SK-N-SH treated with all-trans-retinoic acid at 6 μM for 48 hours (cell line): Measurements from ENCODE around the gene SLC17A3.

Experiments used
- ATAC-seq: fragments of 200-7000 bp; cut with Tn5 transposase; 3 replicates; pipeline ENCODE4 v1.9.1; 2020; ENCODE audit warnings: mild to moderate bottlenecking, moderate library complexity
- ARNTL ChIP-seq: fragments of 450-650 bp; formaldehyde crosslinking; IDR thresholded peaks from 2 replicates; pipeline ENCODE4 v1.5.0; 2020; ENCODE audit warnings: low read depth, mild to moderate bottlenecking, moderate library complexity, borderline replicate concordance
- BACH2 ChIP-seq: fragments of 250-450 bp; sonication (Bioruptor Pico); IDR thresholded peaks from 2 replicates; pipeline ENCODE4 v1.9.0; 2021; ENCODE audit warnings: mild to moderate bottlenecking, borderline replicate concordance
- CREB5 ChIP-seq: fragments of 250-450 bp; sonication (Bioruptor Pico); IDR thresholded peaks from 2 replicates; pipeline ENCODE4 v1.5.1; 2020; ENCODE audit warnings: low read depth, mild to moderate bottlenecking, moderate library complexity
- CSDC2 ChIP-seq: fragments of 250-450 bp; sonication (Bioruptor Pico); IDR thresholded peaks from 2 replicates; pipeline ENCODE4 v1.5.0; 2020; ENCODE audit warnings: mild to moderate bottlenecking, moderate library complexity
- ESRRG ChIP-seq: fragments of 250-450 bp; sonication (Bioruptor Pico); IDR thresholded peaks from 2 replicates; pipeline ENCODE4 v1.6.1; 2021; ENCODE audit warnings: mild to moderate bottlenecking
- GLIS3 ChIP-seq: fragments of 250-450 bp; sonication (Bioruptor Pico); IDR thresholded peaks from 2 replicates; pipeline ENCODE4 v1.5.0; 2020; ENCODE audit warnings: mild to moderate bottlenecking, moderate library complexity
- ISL1 ChIP-seq: fragments of 250-450 bp; sonication (Bioruptor Pico); IDR thresholded peaks from 2 replicates; pipeline ENCODE4 v2.1.2; 2022; ENCODE audit warnings: mild to moderate bottlenecking, moderate library complexity
- OSR1 ChIP-seq: fragments of 250-450 bp; sonication (Bioruptor Pico); IDR thresholded peaks from 2 replicates; pipeline ENCODE4 v1.8.0; 2022; ENCODE audit warnings: moderate library complexity, mild to moderate bottlenecking, inconsistent platforms
- PPARA ChIP-seq: fragments of 250-450 bp; sonication (Bioruptor Pico); IDR thresholded peaks from 2 replicates; pipeline ENCODE4 v1.5.0; 2020; ENCODE audit warnings: mild to moderate bottlenecking, borderline replicate concordance
- RARB ChIP-seq: fragments of 250-450 bp; sonication (Bioruptor Pico); IDR thresholded peaks from 2 replicates; pipeline ENCODE4 v1.8.0; 2021; ENCODE audit warnings: mild to moderate bottlenecking, moderate library complexity
- SNAI2 ChIP-seq: fragments of 250-450 bp; sonication (Bioruptor Pico); IDR thresholded peaks from 2 replicates; pipeline ENCODE4 v1.5.0; 2020; ENCODE audit warnings: mild to moderate bottlenecking, moderate library complexity
- TCF4 ChIP-seq: fragments of 250-450 bp; sonication (Bioruptor Pico); IDR thresholded peaks from 2 replicates; pipeline ENCODE4 v1.8.0; 2021; ENCODE audit warnings: mild to moderate bottlenecking, moderate library complexity, borderline replicate concordance
- TOX ChIP-seq: fragments of 250-450 bp; sonication (Bioruptor Pico); IDR thresholded peaks from 2 replicates; pipeline ENCODE4 v1.8.0; 2021; ENCODE audit warnings: mild to moderate bottlenecking, moderate library complexity, borderline replicate concordance
- ZFP3 ChIP-seq: fragments of 250-450 bp; sonication (Bioruptor Pico); IDR thresholded peaks from 2 replicates; pipeline ENCODE4 v1.5.0; 2020; ENCODE audit warnings: mild to moderate bottlenecking, moderate library complexity
- ZFP30 ChIP-seq: fragments of 450-650 bp; formaldehyde crosslinking; IDR thresholded peaks from 2 replicates; pipeline ENCODE4 v1.5.0; 2022; ENCODE audit warnings: mild to moderate bottlenecking, moderate library complexity
- ZNF565 ChIP-seq: fragments of 450-650 bp; formaldehyde crosslinking; conservative IDR thresholded peaks from 2 replicates; pipeline ENCODE4 v1.5.0; 2020; ENCODE audit warnings: low read depth, mild to moderate bottlenecking, moderate library complexity
- ZNF70 ChIP-seq: fragments of 450-650 bp; formaldehyde crosslinking; IDR thresholded peaks from 2 replicates; pipeline ENCODE4 v1.5.0; 2020; ENCODE audit warnings: mild to moderate bottlenecking, moderate library complexity
- ZNF8 ChIP-seq: fragments of 450-650 bp; formaldehyde crosslinking; IDR thresholded peaks from 2 replicates; pipeline ENCODE4 v1.5.0; 2020; ENCODE audit warnings: mild to moderate bottlenecking, moderate library complexity
- TF ChIP-seq, protein P1 (sequence below): fragments of 250-450 bp; sonication (Bioruptor Pico); IDR thresholded peaks from 2 replicates; pipeline ENCODE4 v1.8.0; 2021; ENCODE audit warnings: low read depth, mild to moderate bottlenecking, moderate library complexity, borderline replicate concordance
- TF ChIP-seq, protein P2 (sequence below): fragments of 250-450 bp; sonication (Bioruptor Pico); IDR thresholded peaks from 2 replicates; pipeline ENCODE4 v1.5.1; 2021; ENCODE audit warnings: mild to moderate bottlenecking, moderate library complexity
- TF ChIP-seq, protein P3 (sequence below): fragments of 250-450 bp; sonication (Bioruptor Pico); IDR thresholded peaks from 2 replicates; pipeline ENCODE4 v1.5.0; 2020; ENCODE audit warnings: mild to moderate bottlenecking, moderate library complexity
- TF ChIP-seq, protein P4 (sequence below): fragments of 250-450 bp; sonication (Bioruptor Pico); IDR thresholded peaks from 2 replicates; pipeline ENCODE4 v1.8.0; 2020; ENCODE audit warnings: mild to moderate bottlenecking, moderate library complexity, borderline replicate concordance

SLC17A3 gene

DNA sequence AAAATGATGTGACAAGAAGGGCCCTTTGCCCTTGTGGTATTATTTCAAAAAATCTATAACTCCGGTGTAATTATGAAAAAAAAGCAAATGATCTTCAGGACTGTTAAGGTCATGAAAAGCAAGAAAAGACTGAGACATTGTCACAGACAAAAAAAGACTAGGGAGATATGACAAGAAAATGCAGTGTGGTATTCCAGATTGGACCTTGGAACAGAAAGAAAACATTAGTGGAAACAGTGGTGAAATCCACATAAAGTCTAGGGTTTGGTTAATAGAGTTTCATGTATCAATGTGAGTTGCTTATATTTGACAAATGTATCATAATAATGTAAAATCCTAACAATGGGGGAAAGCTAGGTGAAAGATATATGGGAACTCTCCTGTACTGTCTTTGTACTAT lies 26.8 kb upstream of the SLC17A3 start:
- ATAC-seq = no peak
- TF ChIP-seq RARB (CRISPR knock-in tag) = no peak
- TF ChIP-seq, protein P1, sequence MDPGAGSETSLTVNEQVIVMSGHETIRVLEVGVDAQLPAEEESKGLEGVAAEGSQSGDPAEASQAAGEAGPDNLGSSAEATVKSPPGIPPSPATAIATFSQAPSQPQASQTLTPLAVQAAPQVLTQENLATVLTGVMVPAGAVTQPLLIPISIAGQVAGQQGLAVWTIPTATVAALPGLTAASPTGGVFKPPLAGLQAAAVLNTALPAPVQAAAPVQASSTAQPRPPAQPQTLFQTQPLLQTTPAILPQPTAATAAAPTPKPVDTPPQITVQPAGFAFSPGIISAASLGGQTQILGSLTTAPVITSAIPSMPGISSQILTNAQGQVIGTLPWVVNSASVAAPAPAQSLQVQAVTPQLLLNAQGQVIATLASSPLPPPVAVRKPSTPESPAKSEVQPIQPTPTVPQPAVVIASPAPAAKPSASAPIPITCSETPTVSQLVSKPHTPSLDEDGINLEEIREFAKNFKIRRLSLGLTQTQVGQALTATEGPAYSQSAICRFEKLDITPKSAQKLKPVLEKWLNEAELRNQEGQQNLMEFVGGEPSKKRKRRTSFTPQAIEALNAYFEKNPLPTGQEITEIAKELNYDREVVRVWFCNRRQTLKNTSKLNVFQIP (CRISPR knock-in tag) = no peak
- TF ChIP-seq ARNTL (CRISPR knock-in tag) = no peak
- TF ChIP-seq, protein P2, sequence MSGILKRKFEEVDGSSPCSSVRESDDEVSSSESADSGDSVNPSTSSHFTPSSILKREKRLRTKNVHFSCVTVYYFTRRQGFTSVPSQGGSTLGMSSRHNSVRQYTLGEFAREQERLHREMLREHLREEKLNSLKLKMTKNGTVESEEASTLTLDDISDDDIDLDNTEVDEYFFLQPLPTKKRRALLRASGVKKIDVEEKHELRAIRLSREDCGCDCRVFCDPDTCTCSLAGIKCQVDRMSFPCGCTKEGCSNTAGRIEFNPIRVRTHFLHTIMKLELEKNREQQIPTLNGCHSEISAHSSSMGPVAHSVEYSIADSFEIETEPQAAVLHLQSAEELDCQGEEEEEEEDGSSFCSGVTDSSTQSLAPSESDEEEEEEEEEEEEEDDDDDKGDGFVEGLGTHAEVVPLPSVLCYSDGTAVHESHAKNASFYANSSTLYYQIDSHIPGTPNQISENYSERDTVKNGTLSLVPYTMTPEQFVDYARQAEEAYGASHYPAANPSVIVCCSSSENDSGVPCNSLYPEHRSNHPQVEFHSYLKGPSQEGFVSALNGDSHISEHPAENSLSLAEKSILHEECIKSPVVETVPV = no peak
- TF ChIP-seq, protein P3, sequence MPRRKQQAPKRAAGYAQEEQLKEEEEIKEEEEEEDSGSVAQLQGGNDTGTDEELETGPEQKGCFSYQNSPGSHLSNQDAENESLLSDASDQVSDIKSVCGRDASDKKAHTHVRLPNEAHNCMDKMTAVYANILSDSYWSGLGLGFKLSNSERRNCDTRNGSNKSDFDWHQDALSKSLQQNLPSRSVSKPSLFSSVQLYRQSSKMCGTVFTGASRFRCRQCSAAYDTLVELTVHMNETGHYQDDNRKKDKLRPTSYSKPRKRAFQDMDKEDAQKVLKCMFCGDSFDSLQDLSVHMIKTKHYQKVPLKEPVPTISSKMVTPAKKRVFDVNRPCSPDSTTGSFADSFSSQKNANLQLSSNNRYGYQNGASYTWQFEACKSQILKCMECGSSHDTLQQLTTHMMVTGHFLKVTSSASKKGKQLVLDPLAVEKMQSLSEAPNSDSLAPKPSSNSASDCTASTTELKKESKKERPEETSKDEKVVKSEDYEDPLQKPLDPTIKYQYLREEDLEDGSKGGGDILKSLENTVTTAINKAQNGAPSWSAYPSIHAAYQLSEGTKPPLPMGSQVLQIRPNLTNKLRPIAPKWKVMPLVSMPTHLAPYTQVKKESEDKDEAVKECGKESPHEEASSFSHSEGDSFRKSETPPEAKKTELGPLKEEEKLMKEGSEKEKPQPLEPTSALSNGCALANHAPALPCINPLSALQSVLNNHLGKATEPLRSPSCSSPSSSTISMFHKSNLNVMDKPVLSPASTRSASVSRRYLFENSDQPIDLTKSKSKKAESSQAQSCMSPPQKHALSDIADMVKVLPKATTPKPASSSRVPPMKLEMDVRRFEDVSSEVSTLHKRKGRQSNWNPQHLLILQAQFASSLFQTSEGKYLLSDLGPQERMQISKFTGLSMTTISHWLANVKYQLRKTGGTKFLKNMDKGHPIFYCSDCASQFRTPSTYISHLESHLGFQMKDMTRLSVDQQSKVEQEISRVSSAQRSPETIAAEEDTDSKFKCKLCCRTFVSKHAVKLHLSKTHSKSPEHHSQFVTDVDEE = no peak
- TF ChIP-seq BACH2 (CRISPR knock-in tag) = no peak
- TF ChIP-seq ISL1 (CRISPR knock-in tag) = no peak
- TF ChIP-seq GLIS3 (CRISPR knock-in tag) = no peak
- no peak for TF ChIP-seq CREB5
- no peak for TF ChIP-seq ESRRG
- no peak for TF ChIP-seq TOX (CRISPR knock-in tag)

GRCh38 chr6:25899580-25900408 lies 25.8 kb upstream of the SLC17A3 start:
- TF ChIP-seq OSR1 = no peak
- no peak for TF ChIP-seq ESRRG
- no peak for TF ChIP-seq ISL1 (CRISPR knock-in tag)
- no peak for TF ChIP-seq ARNTL (CRISPR knock-in tag)
- no peak for TF ChIP-seq ZFP3 (CRISPR knock-in tag)
- no peak for TF ChIP-seq ZNF70 (CRISPR knock-in tag)
- no peak for TF ChIP-seq GLIS3 (CRISPR knock-in tag)
- TF ChIP-seq ZNF565 (CRISPR knock-in tag) = no peak
- no peak for TF ChIP-seq TOX (CRISPR knock-in tag)
- TF ChIP-seq BACH2 (CRISPR knock-in tag) = no peak
- TF ChIP-seq ZNF8 = no peak
- no peak for TF ChIP-seq CSDC2 (CRISPR knock-in tag)
- TF ChIP-seq, protein P1 (CRISPR knock-in tag) = no peak
- no peak for TF ChIP-seq SNAI2 (CRISPR knock-in tag)
- TF ChIP-seq TCF4 (CRISPR knock-in tag) = no peak
- no peak for TF ChIP-seq PPARA
- TF ChIP-seq ZFP30 = no peak
- ATAC-seq = no peak

DNA sequence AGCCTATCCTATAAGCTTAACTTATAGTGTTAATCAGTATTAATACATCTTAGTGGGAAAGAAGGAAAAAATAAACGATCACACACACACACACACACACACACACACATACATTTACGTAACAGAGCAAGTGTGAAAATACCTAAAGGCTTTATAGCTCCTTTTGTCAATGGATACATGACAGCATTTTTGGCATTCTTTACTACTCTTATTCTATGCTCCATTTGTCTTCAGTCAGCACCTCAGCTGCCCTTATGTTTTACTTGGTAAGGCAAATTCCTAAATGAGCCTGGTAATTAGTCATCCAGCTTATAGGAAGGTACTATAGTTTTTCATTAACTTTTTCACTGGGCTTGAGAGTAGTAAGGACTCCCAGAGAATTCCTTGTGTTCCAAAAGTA lies 25.1 kb upstream of the SLC17A3 start:
- no peak for ATAC-seq
- TF ChIP-seq TOX (CRISPR knock-in tag) (no peak), ZNF70 (CRISPR knock-in tag) (no peak), PPARA (no peak), GLIS3 (CRISPR knock-in tag) (no peak), ZFP30 (no peak), ESRRG (no peak), CREB5 (no peak), RARB (CRISPR knock-in tag) (no peak), SNAI2 (CRISPR knock-in tag) (no peak), ZFP3 (CRISPR knock-in tag) (no peak), OSR1 (no peak), ZNF565 (CRISPR knock-in tag) (no peak)
- TF ChIP-seq, protein P4, sequence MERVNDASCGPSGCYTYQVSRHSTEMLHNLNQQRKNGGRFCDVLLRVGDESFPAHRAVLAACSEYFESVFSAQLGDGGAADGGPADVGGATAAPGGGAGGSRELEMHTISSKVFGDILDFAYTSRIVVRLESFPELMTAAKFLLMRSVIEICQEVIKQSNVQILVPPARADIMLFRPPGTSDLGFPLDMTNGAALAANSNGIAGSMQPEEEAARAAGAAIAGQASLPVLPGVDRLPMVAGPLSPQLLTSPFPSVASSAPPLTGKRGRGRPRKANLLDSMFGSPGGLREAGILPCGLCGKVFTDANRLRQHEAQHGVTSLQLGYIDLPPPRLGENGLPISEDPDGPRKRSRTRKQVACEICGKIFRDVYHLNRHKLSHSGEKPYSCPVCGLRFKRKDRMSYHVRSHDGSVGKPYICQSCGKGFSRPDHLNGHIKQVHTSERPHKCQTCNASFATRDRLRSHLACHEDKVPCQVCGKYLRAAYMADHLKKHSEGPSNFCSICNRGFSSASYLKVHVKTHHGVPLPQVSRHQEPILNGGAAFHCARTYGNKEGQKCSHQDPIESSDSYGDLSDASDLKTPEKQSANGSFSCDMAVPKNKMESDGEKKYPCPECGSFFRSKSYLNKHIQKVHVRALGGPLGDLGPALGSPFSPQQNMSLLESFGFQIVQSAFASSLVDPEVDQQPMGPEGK (CRISPR knock-in tag) = no peak
